Vagina (tissue), 2 donors: ENCODE results near the gene LRRFIP1.

Source experiments
- CTCF ChIP-seq, 3 experiments: fragments of 450-650 bp in 2 of 3; fragments of 200-600 bp in 1 of 3; sonication (generic) in 1 of 3; IDR thresholded peaks; one replicate each; pipeline ENCODE4 v1.5.1; 2017 to 2019; ENCODE audit warnings: antibody characterized with exemption in 3 of 3, mild to moderate bottlenecking in 2 of 3, moderate library complexity in 2 of 3
- POLR2A ChIP-seq, 2 donors: fragments of 450-650 bp; IDR thresholded peaks; one replicate each; pipeline ENCODE4 v1.6.1; 2017; ENCODE audit warnings: antibody characterized with exemption in 2 of 2, mild to moderate bottlenecking in 2 of 2, moderate library complexity in 2 of 2

- TF ChIP-seq POLR2A (IDR thresholded peaks at IDR 0.05) = no peak
- TF ChIP-seq CTCF (IDR thresholded peaks at IDR 0.05) = no peak
Observed at GRCh38 chr2:237657063-237657462, 29.7 kb downstream of the LRRFIP1 start.
